ENCODE measurements around the gene FAM3B. TPM values are rescaled to one million over a fixed set of nuclear protein-coding genes. Genes with fewer than 3 reads are reported as not detected.

Gene FAM3B
- total RNA-seq, 1 donor = not detected

DNA sequence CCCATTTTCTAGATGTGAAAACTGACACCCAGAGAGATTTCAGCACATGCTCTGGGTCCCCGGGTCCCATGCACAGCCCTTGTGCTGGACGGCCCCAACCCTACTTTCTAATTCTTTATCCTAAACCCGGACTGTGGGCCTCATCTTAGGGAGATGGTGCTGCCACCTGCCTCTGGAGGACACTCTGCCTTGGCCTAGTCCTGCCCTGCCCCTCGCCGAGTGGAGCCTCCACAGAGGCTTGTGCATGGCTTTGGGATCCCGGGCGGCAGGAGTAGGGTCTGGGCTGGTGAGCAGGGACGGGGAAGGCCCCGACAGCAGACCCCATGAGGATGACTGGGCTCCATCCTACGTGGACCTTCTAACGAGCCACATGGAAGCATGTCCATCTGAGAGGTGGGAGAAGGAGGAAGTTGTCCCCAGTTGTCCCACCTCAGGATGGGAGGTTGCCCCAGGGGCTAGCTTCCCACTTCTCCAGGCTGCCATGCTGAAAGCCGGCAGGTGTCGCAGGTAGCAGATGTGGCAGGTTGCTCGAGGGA, 57.6 kb downstream of the FAM3B start:
- DNase-seq (ENCODE audit: low read depth) = no peak
- H3K4me3 ChIP-seq (ENCODE audit: low read depth, low read length) = no peak overlapping the region
- TF ChIP-seq, protein P1, sequence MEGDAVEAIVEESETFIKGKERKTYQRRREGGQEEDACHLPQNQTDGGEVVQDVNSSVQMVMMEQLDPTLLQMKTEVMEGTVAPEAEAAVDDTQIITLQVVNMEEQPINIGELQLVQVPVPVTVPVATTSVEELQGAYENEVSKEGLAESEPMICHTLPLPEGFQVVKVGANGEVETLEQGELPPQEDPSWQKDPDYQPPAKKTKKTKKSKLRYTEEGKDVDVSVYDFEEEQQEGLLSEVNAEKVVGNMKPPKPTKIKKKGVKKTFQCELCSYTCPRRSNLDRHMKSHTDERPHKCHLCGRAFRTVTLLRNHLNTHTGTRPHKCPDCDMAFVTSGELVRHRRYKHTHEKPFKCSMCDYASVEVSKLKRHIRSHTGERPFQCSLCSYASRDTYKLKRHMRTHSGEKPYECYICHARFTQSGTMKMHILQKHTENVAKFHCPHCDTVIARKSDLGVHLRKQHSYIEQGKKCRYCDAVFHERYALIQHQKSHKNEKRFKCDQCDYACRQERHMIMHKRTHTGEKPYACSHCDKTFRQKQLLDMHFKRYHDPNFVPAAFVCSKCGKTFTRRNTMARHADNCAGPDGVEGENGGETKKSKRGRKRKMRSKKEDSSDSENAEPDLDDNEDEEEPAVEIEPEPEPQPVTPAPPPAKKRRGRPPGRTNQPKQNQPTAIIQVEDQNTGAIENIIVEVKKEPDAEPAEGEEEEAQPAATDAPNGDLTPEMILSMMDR (IDR thresholded peaks at IDR 0.05; ENCODE audit: insufficient read depth, low read depth, low read length) = no peak

DNA sequence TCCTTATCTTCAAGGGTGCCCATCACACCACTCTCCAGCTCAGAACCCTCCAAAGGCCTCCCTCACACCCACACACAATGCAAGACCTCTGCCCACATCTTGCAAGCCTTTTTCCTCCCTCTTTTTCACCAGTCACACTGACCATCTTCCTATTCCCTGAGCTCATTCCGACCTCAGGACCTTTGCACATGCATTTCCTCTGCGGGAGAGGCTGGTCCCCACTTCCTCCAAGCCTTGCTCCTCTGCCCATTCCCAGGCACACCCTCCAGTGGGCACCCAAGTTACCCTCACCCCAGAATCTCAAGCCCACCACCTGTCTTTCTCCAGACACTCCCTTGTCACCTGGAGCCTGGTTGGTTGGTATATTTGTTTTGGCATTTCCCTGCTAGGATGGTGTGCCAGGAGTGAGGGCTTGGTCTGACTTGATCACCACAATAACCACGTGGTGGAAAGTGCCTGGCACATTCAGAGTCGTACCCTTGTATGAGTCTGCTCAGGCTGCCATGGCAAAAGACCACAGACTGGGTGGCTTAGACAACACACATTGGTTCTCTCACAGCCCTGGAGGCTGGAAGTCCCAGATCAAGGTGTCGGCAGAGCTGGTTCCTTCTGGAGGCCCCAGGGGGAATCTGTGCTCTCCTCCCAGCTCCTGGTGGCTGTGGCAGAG, 58.4 kb downstream of the FAM3B start:
- TF ChIP-seq, protein P1 (IDR thresholded peaks at IDR 0.05; ENCODE audit: insufficient read depth, low read depth, low read length) = no peak
- H3K4me3 ChIP-seq (ENCODE audit: low read depth, low read length) = no peak overlapping the region
- DNase-seq (ENCODE audit: low read depth) = no peak

DNA sequence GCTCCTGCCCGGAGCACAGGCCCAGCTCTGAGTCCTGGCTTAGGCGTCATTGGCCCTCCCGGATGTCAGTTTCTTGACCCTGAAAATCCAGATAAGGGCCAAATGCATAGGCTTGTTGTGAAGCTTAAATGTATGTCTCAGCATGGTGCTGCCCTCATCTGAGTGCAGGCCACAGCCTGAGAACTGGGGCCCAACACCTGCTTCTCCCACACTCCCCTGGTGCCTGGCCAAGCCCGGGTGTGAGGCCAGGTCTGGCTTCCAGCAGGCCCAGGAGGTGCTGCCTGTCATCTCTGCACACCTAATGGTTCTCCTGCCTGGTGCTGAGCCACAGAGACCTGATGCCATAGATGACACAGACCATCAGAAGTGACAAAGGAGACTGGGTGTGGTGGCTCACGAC, 59.3 kb downstream of the FAM3B start:
- H3K4me3 ChIP-seq (ENCODE audit: low read depth, low read length) = no peak overlapping the region
- no peak for DNase-seq (ENCODE audit: low read depth)
- TF ChIP-seq, protein P1 (IDR thresholded peaks at IDR 0.05; ENCODE audit: insufficient read depth, low read depth, low read length) = no peak

DNA sequence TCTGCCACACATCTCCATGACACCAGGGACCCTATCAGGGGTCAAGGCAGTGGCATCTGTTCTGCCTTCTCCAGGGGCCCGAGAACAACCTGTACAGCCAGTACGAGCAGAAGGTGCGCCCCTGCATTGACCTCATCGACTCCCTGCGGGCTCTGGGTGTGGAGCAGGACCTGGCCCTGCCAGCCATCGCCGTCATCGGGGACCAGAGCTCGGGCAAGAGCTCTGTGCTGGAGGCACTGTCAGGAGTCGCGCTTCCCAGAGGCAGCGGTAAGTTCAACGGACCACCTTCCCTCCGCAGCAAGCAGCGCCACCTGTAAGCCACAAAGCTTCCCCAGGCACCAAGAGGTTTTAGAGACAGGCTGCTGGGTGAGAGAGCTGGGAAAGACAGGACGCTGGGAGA, 61.1 kb downstream of the FAM3B start:
- TF ChIP-seq, protein P1 (IDR thresholded peaks at IDR 0.05; ENCODE audit: insufficient read depth, low read depth, low read length) = no peak
- DNase-seq (ENCODE audit: low read depth) = no peak
- no peak overlapping the region for H3K4me3 ChIP-seq (ENCODE audit: low read depth, low read length)

DNA sequence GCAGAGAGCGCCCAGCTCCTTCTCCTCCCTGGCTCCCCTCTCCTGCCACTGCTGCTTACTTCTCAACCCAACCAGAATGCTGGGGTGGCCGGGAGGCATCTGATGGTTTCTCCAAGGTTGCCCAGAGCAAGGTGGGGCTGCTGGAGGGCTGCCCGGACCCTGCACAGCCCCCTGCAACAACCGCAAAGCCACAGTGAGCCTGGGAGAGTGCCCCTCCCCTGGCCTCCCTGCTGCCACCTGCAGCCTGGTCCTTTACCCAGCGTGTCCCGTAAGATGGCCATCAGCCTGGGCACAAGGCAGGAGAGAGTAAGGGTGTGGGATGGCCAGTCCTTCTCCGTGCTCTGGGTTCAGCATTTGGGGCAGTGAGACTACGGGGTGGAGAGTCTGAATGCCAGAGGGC, 62.2 kb downstream of the FAM3B start:
- TF ChIP-seq, protein P1 (IDR thresholded peaks at IDR 0.05; ENCODE audit: insufficient read depth, low read depth, low read length) = no peak
- no peak overlapping the region for H3K4me3 ChIP-seq (ENCODE audit: low read depth, low read length)
- DNase-seq (ENCODE audit: low read depth) = no peak

DNA sequence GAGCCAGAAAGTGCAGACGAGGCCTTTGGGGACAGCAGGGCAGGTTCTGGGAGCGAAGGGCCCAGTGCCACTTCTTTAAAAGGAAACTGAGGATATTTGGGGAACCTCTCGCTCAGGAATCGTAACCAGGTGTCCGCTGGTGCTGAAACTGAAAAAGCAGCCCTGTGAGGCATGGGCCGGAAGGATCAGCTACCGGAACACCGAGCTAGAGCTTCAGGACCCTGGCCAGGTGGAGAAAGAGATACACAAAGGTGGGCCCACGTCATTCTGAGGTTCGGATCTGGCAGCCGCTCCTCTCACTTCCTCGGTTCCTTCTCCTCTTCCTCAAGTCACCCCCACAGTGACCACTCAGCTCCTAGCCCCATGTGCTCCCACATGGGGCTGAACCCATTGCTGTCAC, 63.3 kb downstream of the FAM3B start:
- TF ChIP-seq, protein P1 (IDR thresholded peaks at IDR 0.05; ENCODE audit: insufficient read depth, low read depth, low read length) = no peak
- no peak overlapping the region for H3K4me3 ChIP-seq (ENCODE audit: low read depth, low read length)
- no peak for DNase-seq (ENCODE audit: low read depth)

DNA sequence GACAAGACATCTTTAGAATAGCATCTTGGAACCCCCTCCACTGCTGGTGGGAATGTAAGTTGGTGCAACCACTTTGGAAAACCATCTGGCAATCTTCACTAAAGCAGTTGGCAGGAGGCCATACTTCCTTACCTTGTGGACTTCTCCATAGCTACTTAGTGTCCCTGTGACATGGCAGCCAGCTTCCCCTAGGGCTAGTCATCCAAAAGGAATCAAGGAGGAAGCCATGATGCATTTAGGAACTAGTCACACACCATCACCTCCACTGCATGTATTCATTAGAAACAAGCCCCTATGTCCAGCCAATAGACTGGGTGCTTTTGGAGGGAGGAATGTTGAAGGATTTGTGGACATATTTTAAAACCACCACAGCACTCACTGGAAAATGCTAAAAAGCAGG, 65.1 kb downstream of the FAM3B start:
- TF ChIP-seq, protein P1 (IDR thresholded peaks at IDR 0.05; ENCODE audit: insufficient read depth, low read depth, low read length) = no peak
- H3K4me3 ChIP-seq (ENCODE audit: low read depth, low read length) = no peak overlapping the region
- no peak for DNase-seq (ENCODE audit: low read depth)

Measured in fibroblast of villous mesenchyme (primary cell).